CD14-positive monocyte (primary cell): ENCODE results near the gene DPF1. TPM values are rescaled to one million over a fixed set of nuclear protein-coding genes. Genes with fewer than 3 reads are reported as not detected.

Source experiments
- DNase-seq, 3 donors: peaks; one replicate each; pipeline ENCODE4 v3.0.0-alpha.2; 2011 to 2022
- H2AFZ ChIP-seq: 2 replicates; pipeline ENCODE4 v1.6.0; 2012; ENCODE audit warnings: mild to moderate bottlenecking, low read depth, low read length, inconsistent platforms; ENCODE audit not compliant: insufficient read depth, poor library complexity, severe bottlenecking
- H3K27ac ChIP-seq, 2 donors: 1 replicate in 1 of 2; 2 replicates in 1 of 2; pipeline ENCODE4 v1.5.1; 2012 to 2013; ENCODE audit warnings: low read length in 2 of 2, control low read depth in 1 of 2, inconsistent platforms in 1 of 2, low read depth in 1 of 2, mild to moderate bottlenecking in 1 of 2
- H3K27me3 ChIP-seq, 2 donors: one replicate each; pipeline versions ENCODE4 v1.6.0 to v1.6.1; 2011 to 2013; ENCODE audit warnings: low read length in 2 of 2; ENCODE audit not compliant: control insufficient read depth in 2 of 2, insufficient read depth in 2 of 2
- H3K36me3 ChIP-seq, 2 donors: replicated peaks in 1 of 2; 1 replicate in 1 of 2; 2 replicates in 1 of 2; pipeline versions ENCODE4 v1.5.1 to v1.6.1; 2012 to 2013; ENCODE audit warnings: low read length in 2 of 2, control low read depth in 1 of 2, inconsistent platforms in 1 of 2, mild to moderate bottlenecking in 1 of 2; ENCODE audit not compliant: insufficient read depth in 2 of 2, control insufficient read depth in 1 of 2
- H3K4me1 ChIP-seq, 2 donors: 1 replicate in 1 of 2; 2 replicates in 1 of 2; pipeline versions ENCODE4 v1.5.1 to v1.6.1; 2012 to 2013; ENCODE audit warnings: low read length in 2 of 2, control low read depth in 1 of 2, inconsistent platforms in 1 of 2, mild to moderate bottlenecking in 1 of 2, moderate library complexity in 1 of 2; ENCODE audit not compliant: insufficient read depth in 2 of 2, control insufficient read depth in 1 of 2
- H3K4me2 ChIP-seq: replicated peaks from 2 replicates; pipeline ENCODE3; 2012; ENCODE audit warnings: low read length, moderate library complexity, mild to moderate bottlenecking; ENCODE audit not compliant: poor library complexity, severe bottlenecking; ENCODE audit errors: extremely low read depth
- H3K4me3 ChIP-seq, 3 experiments: fragments of 200-600 bp in 1 of 3; sonication (generic) in 1 of 3; replicated peaks in 1 of 3; 1 replicate in 2 of 3; 2 replicates in 1 of 3; pipeline ENCODE4 v1.5.1; 2011 to 2013; ENCODE audit warnings: low read length in 3 of 3, mild to moderate bottlenecking in 3 of 3, control low read depth in 2 of 3, low read depth in 2 of 3, inconsistent platforms in 1 of 3, moderate library complexity in 1 of 3
- H3K79me2 ChIP-seq: 2 replicates; pipeline ENCODE4 v1.6.0; 2012; ENCODE audit warnings: mild to moderate bottlenecking, control low read depth, inconsistent platforms, low read length, moderate library complexity; ENCODE audit not compliant: insufficient read depth
- H3K9ac ChIP-seq: 2 replicates; pipeline ENCODE4 v1.6.0; 2017; ENCODE audit warnings: low read length, mild to moderate bottlenecking; ENCODE audit not compliant: insufficient read depth, poor library complexity, severe bottlenecking
- H3K9me3 ChIP-seq, 2 donors: replicated peaks in 1 of 2; 1 replicate in 1 of 2; 2 replicates in 1 of 2; pipeline versions ENCODE4 v1.5.1 to v1.6.1; 2012 to 2013; ENCODE audit warnings: low read length in 2 of 2, control low read depth in 1 of 2; ENCODE audit not compliant: control insufficient read depth in 1 of 2, insufficient read depth in 1 of 2
- H4K20me1 ChIP-seq: 2 replicates; pipeline ENCODE4 v1.6.0; 2012; ENCODE audit warnings: mild to moderate bottlenecking, low read length, control low read depth, moderate library complexity; ENCODE audit not compliant: insufficient read depth
- H3K27ac Mint-ChIP-seq, 7 donors: one replicate each; pipeline ENCODE4 v1.8.0; 2020; ENCODE audit warnings: mild to moderate bottlenecking in 7 of 7, mixed read lengths in 7 of 7, moderate library complexity in 6 of 7, inconsistent platforms in 2 of 7
- H3K27me3 Mint-ChIP-seq, 3 donors: one replicate each; pipeline ENCODE4 v1.8.0; 2021 to 2022; ENCODE audit warnings: low read depth in 3 of 3, mild to moderate bottlenecking in 3 of 3, mixed read lengths in 3 of 3, moderate library complexity in 3 of 3, inconsistent platforms in 1 of 3
- H3K36me3 Mint-ChIP-seq, 2 donors: one replicate each; pipeline ENCODE4 v1.8.0; 2020; ENCODE audit warnings: mixed read lengths in 2 of 2, inconsistent platforms in 1 of 2, mild to moderate bottlenecking in 1 of 2
- H3K4me1 Mint-ChIP-seq: one replicate; pipeline ENCODE4 v1.8.0; 2020; ENCODE audit warnings: mild to moderate bottlenecking, mixed read lengths
- H3K4me3 Mint-ChIP-seq, 2 donors: one replicate each; pipeline ENCODE4 v1.8.0; 2020; ENCODE audit warnings: mild to moderate bottlenecking in 2 of 2, mixed read lengths in 2 of 2, moderate library complexity in 1 of 2
- H3K9me3 Mint-ChIP-seq, 7 donors: one replicate each; pipeline ENCODE4 v1.8.0; 2020 to 2022; ENCODE audit warnings: mixed read lengths in 7 of 7, mild to moderate bottlenecking in 6 of 7, moderate library complexity in 6 of 7, inconsistent platforms in 2 of 7
- WGBS: methylation state at CpG from one replicate; pipeline ENCODE4 v1.1.5; 2013; ENCODE audit warnings: missing lambda C conversion rate; ENCODE audit not compliant: insufficient coverage; 5-methylcytosine and 5-hydroxymethylcytosine counted together
- intact Hi-C, 2 donors: fragments of 100-400 bp; cut with micrococcal nuclease; formaldehyde crosslinking; loops; one replicate each; pipeline versions ENCODE4 v1.15.0 to v1.15.1; 2023
- polyA plus RNA-seq, 3 donors: library from polyadenylated mRNA; depleted of rRNA in 1 of 3; unstranded in 2 of 3; stranded (reverse) in 1 of 3; fragments of 300-500 nt in 2 of 3; fragments of >200 nt in 1 of 3; fragmentation: Illumina TruSeq in 2 of 3; gene quantifications; 1 replicate in 2 of 3; 2 replicates in 1 of 3; pipeline ENCODE4 v1.2.3, GENCODE V29; 2012 to 2021
- TF ChIP-seq, protein P1 (sequence below): fragments of 200-600 bp; IDR thresholded peaks from one replicate; pipeline ENCODE4 v1.8.0; 2022; ENCODE audit warnings: antibody characterized with exemption, mild to moderate bottlenecking

The DPF1 gene
- polyA plus RNA-seq, 3 donors, result not detected

DNA sequence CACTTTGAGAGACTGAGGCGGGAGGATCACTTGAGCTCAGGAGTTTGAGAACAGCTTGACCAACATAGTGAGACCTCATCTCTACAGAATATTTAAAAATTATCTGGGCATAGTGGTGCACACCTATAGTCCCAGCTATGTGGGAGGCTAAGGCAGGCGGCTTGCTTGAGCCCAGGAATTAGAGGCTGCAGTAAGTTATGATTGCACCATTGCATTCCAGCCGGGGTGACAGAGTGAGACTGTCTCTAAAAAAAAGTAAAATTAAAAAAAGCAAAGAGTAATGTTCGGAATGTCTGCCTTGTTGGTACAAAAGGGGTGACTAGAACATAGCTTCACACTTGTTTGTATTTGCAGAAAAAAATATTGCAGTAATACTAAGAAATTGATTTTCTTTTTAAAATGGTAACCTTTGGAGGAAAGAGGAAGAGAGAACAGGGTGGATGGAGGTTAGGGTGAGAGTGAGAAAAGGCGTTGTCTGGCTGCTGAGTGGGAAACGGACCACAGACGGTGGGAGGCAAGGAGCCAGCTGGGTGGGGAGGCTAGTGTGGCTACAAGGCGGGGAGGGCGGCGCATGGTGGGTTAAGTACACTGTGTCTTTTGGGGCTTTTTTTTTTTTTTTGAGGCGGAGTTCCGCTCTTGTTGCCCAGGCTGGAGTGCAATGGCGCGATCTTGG, 21.9 kb upstream of the DPF1 start:
- H3K4me3 ChIP-seq, result no peak overlapping the region
- DNase-seq, result no peak
- intact Hi-C loops, result loop anchor here in 1 of 2 donors (2.0 kb wide), 1 partner anchor 89 kb away; the partner anchor contains the start of gene CATSPERG
- no peaks in the 10 kb centered on the region for H4K20me1 ChIP-seq
- H3K4me1 ChIP-seq, result no peaks in the 10 kb centered on the region
- H3K79me2 ChIP-seq, result no peaks in the 10 kb centered on the region
- H3K27ac ChIP-seq, result no peak overlapping the region
- no peak overlapping the region for H2AFZ ChIP-seq
- TF ChIP-seq, protein P1, sequence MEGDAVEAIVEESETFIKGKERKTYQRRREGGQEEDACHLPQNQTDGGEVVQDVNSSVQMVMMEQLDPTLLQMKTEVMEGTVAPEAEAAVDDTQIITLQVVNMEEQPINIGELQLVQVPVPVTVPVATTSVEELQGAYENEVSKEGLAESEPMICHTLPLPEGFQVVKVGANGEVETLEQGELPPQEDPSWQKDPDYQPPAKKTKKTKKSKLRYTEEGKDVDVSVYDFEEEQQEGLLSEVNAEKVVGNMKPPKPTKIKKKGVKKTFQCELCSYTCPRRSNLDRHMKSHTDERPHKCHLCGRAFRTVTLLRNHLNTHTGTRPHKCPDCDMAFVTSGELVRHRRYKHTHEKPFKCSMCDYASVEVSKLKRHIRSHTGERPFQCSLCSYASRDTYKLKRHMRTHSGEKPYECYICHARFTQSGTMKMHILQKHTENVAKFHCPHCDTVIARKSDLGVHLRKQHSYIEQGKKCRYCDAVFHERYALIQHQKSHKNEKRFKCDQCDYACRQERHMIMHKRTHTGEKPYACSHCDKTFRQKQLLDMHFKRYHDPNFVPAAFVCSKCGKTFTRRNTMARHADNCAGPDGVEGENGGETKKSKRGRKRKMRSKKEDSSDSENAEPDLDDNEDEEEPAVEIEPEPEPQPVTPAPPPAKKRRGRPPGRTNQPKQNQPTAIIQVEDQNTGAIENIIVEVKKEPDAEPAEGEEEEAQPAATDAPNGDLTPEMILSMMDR, result no peak
- no peak overlapping the region for H3K4me3 Mint-ChIP-seq
- no peak overlapping the region for H3K9ac ChIP-seq
- H3K27ac Mint-ChIP-seq, result no peak overlapping the region
- no peaks in the 10 kb centered on the region for H3K36me3 ChIP-seq
- no peaks in the 10 kb centered on the region for H3K27me3 ChIP-seq
- no peak overlapping the region for H3K4me2 ChIP-seq
- peaks cover 0 to 3% (median 0%) of the 10 kb centered on the region in 7 donors for H3K9me3 Mint-ChIP-seq
- WGBS, result 70% methylated on average over 9 of the region's 14 CpGs
- peaks cover 4 to 15% (median 5%) of the 10 kb centered on the region in 3 donors for H3K27me3 Mint-ChIP-seq
- H3K9me3 ChIP-seq, result no peaks in the 10 kb centered on the region
- no peaks in the 10 kb centered on the region for H3K36me3 Mint-ChIP-seq
- H3K4me1 Mint-ChIP-seq, result peaks cover 8% of the 10 kb centered on the region

- Histone ChIP-seq H3K4me1 (no peaks in the 10 kb centered on the region), H4K20me1 (no peaks in the 10 kb centered on the region), H3K4me3 (peak overlapping the region in 1 of 3 experiments; percentile 57), H3K36me3 (no peaks in the 10 kb centered on the region), H3K79me2 (no peaks in the 10 kb centered on the region), H3K27ac (no peak overlapping the region), H3K9ac (no peak overlapping the region), H3K4me2 (peak overlapping the region; percentile 59), H2AFZ (peak overlapping the region; percentile 68), H3K27me3 (no peaks in the 10 kb centered on the region), H3K9me3 (no peaks in the 10 kb centered on the region)
- TF ChIP-seq, protein P1, result no peak
- Mint-ChIP-seq H3K36me3 (no peaks in the 10 kb centered on the region), H3K4me1 (peaks cover 8% of the 10 kb centered on the region), H3K4me3 (peak overlapping the region in 1 of 2 donors; percentile 93), H3K27ac (peak overlapping the region in 4 of 7 donors; percentile 75 to 90 (median 84)), H3K9me3 (peaks cover 0 to 1% (median 0%) of the 10 kb centered on the region in 7 donors), H3K27me3 (peaks cover 4 to 14% (median 9%) of the 10 kb centered on the region in 3 donors)
- DNase-seq, result no peak
- intact Hi-C loops, result loop anchor here (2.0 to 5.0 kb wide), 2 partner anchors 132 to 341 kb away; partner anchors contain the start of gene PSMD8 (in 1 of the 2)
- WGBS, result 93% methylated on average over 8 of the region's 15 CpGs
These were observed 19.3 kb upstream of the DPF1 start for GRCh38 chr19:38243279-38243673.
